H7 (cell line): ENCODE data around the gene SPI1. TPM values are rescaled to one million over a fixed set of nuclear protein-coding genes. Genes with fewer than 3 reads are reported as not detected.

Source experiments
- DNase-seq: peaks from one replicate; pipeline ENCODE4 v3.0.0; 2012
- H3K27me3 ChIP-seq: 2 replicates; pipeline ENCODE4 v1.6.0; 2011; ENCODE audit warnings: mild to moderate bottlenecking, low read length; ENCODE audit not compliant: control insufficient read depth, insufficient read depth
- H3K36me3 ChIP-seq: replicated peaks from 2 replicates; pipeline ENCODE4 v1.5.1; 2011; ENCODE audit warnings: low read length; ENCODE audit not compliant: control insufficient read depth, insufficient read depth
- H3K4me3 ChIP-seq: 2 replicates; pipeline ENCODE4 v1.5.1; 2011; ENCODE audit warnings: low read depth, mild to moderate bottlenecking, control low read depth, low read length, moderate library complexity; ENCODE audit not compliant: insufficient read depth
- total RNA-seq: library from RNA; depleted of rRNA; stranded (reverse); fragments of >200 nt; shearing (Covaris generic); gene quantifications from 2 replicates; pipeline ENCODE4 v1.2.3, GENCODE V29; 2014

SPI1 gene
- total RNA-seq, 1 experiment from 2014 or later = 0.42 TPM

- Histone ChIP-seq H3K27me3 (no peaks in the 10 kb centered on the region), H3K4me3 (no peak overlapping the region), H3K36me3 (no peaks in the 10 kb centered on the region)
- no peak for DNase-seq
These were observed 28.0 kb downstream of the SPI1 start for GRCh38 chr11:47350315-47350714.

GRCh38 chr11:47349521-47350095 lies 28.7 kb downstream of the SPI1 start:
- Histone ChIP-seq H3K27me3 (no peaks in the 10 kb centered on the region), H3K4me3 (no peak overlapping the region), H3K36me3 (no peaks in the 10 kb centered on the region)
- no peak for DNase-seq

- peak; percentile 79 for DNase-seq
- H3K27me3 ChIP-seq = no peaks in the 10 kb centered on the region
- H3K36me3 ChIP-seq = no peaks in the 10 kb centered on the region
- H3K4me3 ChIP-seq = no peak overlapping the region
These were observed 29.5 kb downstream of the SPI1 start for GRCh38 chr11:47348859-47349258.

GRCh38 chr11:47348131-47348802 lies 30.1 kb downstream of the SPI1 start:
- DNase-seq = no peak
- H3K36me3 ChIP-seq = no peaks in the 10 kb centered on the region
- no peak overlapping the region for H3K4me3 ChIP-seq
- H3K27me3 ChIP-seq = no peaks in the 10 kb centered on the region

- H3K36me3 ChIP-seq = no peaks in the 10 kb centered on the region
- no peak for DNase-seq
- no peak overlapping the region for H3K4me3 ChIP-seq
- H3K27me3 ChIP-seq = no peaks in the 10 kb centered on the region
These were observed 31.2 kb downstream of the SPI1 start for GRCh38 chr11:47347137-47347536.

GRCh38 chr11:47345890-47346563 lies 32.3 kb downstream of the SPI1 start:
- DNase-seq = no peak
- H3K4me3 ChIP-seq = no peak overlapping the region
- no peaks in the 10 kb centered on the region for H3K36me3 ChIP-seq
- H3K27me3 ChIP-seq = no peaks in the 10 kb centered on the region

GRCh38 chr11:47342854-47343253 lies 35.5 kb downstream of the SPI1 start:
- Histone ChIP-seq H3K4me3 (no peak overlapping the region), H3K36me3 (no peaks in the 10 kb centered on the region), H3K27me3 (no peaks in the 10 kb centered on the region)
- DNase-seq = no peak

GRCh38 chr11:47342036-47342803 lies 36.1 kb downstream of the SPI1 start:
- no peaks in the 10 kb centered on the region for H3K36me3 ChIP-seq

GRCh38 chr11:47340980-47341775 lies 37.2 kb downstream of the SPI1 start:
- H3K4me3 ChIP-seq = no peak overlapping the region
- no peaks in the 10 kb centered on the region for H3K36me3 ChIP-seq
- DNase-seq = no peak
- no peaks in the 10 kb centered on the region for H3K27me3 ChIP-seq

More at GRCh38 chr11:47342036-47342803, 36.1 kb downstream of the SPI1 start:
- Histone ChIP-seq H3K27me3 (no peaks in the 10 kb centered on the region), H3K4me3 (no peak overlapping the region)
- DNase-seq = no peak

GRCh38 chr11:47340010-47340409 lies 38.3 kb downstream of the SPI1 start:
- no peaks in the 10 kb centered on the region for H3K36me3 ChIP-seq
- no peak for DNase-seq
- H3K4me3 ChIP-seq = no peak overlapping the region
- no peaks in the 10 kb centered on the region for H3K27me3 ChIP-seq

- no peak for DNase-seq
- Histone ChIP-seq H3K36me3 (no peaks in the 10 kb centered on the region), H3K27me3 (no peaks in the 10 kb centered on the region), H3K4me3 (no peak overlapping the region)
These were observed 39.7 kb downstream of the SPI1 start for GRCh38 chr11:47338396-47339241.

GRCh38 chr11:47337229-47337924 lies 41.0 kb downstream of the SPI1 start:
- no peaks in the 10 kb centered on the region for H3K27me3 ChIP-seq
- DNase-seq = no peak
- no peak overlapping the region for H3K4me3 ChIP-seq
- no peaks in the 10 kb centered on the region for H3K36me3 ChIP-seq

- H3K36me3 ChIP-seq = no peaks in the 10 kb centered on the region
- no peaks in the 10 kb centered on the region for H3K27me3 ChIP-seq
- no peak for DNase-seq
- H3K4me3 ChIP-seq = no peak overlapping the region
These were observed 41.8 kb downstream of the SPI1 start for GRCh38 chr11:47336595-47336994.
